NCI-H748 treated with DMSO at 0.1 percent for 48 hours (cell line): ENCODE data around the gene XCL2.
"Not testable (repeated sequence)": the region's sequence is repeated elsewhere in the genome, so short reads cannot be mapped to it uniquely, and the experiment has no call there.

Source experiments
- DNase-seq: peaks from one replicate; lab custom pipeline; 2025; lab: John Stamatoyannopoulos, UW

Gene XCL2, protein sequence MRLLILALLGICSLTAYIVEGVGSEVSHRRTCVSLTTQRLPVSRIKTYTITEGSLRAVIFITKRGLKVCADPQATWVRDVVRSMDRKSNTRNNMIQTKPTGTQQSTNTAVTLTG

GRCh38 chr1:168543840-168544498 lies at the start of gene XCL2:
Gene XCL2, minus strand, starts transcription at chr1:168543997. Its CDS starts 33 bp downstream, at chr1:168543964.
- not testable (repeated sequence) for DNase-seq

DNA sequence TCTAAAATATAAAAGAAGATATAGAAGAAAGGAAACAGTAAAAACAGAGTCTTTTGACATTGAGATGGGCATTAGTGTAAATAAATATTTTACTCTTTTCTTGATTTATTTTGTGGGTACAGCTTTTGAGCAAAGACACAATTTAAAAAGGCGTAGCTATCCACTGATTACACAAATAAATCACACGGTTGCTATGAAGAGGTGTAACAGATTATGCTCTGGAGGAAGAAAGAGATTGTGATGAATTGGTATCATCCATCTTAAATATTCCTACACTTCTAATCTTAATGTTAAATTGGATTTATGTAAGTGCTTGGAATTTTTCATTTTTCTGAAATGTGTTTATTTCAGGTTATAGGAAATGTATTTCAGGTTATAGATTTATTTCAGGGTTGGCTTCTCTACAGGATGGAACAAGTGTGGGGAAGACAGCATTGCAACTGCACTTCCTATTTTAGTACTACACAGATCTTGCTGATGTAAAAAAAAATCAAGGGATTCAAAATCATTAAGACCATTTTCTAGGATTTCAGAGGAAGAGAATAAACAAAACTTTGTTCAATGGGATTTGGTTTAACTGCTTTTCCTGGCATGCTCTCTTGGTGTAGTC lies 47.9 kb upstream of the XCL2 start:
- no peak for DNase-seq

GRCh38 chr1:168591066-168591465 lies 47.3 kb upstream of the XCL2 start:
- DNase-seq: no peak

DNA sequence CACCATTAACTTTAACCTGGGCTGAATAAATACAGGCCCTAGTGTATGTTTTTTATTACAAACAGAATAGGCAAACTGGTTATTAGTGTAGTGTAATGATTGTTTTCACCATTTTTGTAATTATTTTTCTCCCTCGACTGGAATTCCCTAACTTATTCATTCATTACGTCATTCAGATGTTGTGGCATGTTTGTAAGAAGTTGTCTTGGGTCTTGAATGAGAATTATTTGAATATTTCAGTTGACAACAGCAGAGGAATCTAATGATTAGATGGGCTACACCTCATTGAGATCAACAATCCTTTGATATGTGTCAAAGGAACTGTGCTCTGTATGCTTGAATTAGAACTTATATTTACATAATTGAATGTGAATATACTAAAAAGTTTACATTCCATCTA lies 45.4 kb upstream of the XCL2 start:
- no peak for DNase-seq

GRCh38 chr1:168585937-168586336 lies 42.1 kb upstream of the XCL2 start:
- no peak for DNase-seq

GRCh38 chr1:168585191-168585590 lies 41.4 kb upstream of the XCL2 start:
- no peak for DNase-seq

GRCh38 chr1:168583571-168583970 lies 39.8 kb upstream of the XCL2 start:
- no peak for DNase-seq

DNA sequence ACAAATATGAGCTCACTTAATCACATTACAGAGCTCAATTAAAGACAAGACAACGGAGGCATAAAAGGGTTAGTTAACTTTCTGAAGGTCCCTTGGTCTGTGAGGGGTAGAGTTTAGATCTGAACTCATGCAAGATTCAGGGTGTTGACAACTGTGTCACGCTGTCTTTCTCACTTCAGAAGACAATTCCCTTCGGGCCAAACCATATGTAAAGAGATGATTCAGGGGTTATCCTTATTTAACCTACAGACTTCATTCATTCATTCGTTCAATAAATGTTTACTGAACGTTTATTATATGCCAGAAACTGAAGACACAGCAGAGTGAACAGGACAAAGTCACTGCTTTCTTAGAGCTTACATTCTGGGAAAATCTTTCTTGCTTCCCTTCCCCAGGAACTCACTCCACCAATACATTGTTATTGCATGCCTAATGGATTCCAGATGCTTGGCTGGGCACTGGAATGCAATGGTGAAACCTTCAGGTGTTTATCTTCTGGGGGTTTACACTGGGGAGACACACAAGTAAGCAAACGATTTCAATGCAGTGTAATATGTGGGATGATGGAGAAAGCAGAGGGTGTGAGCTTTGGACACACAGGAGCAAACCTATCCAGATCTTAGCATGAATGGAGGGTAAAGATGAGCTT lies 39.0 kb upstream of the XCL2 start:
- no peak for DNase-seq

- no peak for DNase-seq
Observed at GRCh38 chr1:168581817-168582572, 38.2 kb upstream of the XCL2 start.

- not testable (repeated sequence) for DNase-seq
Observed at GRCh38 chr1:168580991-168581390, 37.2 kb upstream of the XCL2 start.

DNA sequence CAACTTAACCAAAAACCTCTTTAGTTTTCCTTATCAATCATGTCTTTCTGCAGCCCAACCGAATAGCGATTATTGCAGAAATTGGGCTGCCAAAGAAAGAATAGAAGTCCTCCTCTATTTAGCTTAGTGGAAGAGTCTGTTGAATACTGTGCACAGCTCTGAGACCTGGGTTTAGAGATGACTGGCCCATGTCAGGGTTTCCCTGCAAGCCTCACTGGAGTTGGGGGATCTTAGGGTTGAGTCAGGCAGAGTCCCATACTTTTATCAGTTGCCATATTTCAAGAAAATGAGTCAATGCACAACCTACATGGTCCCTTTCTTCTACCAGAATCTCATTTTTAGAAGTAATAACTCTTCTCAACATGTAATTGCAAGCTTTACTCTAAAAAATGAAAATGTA lies 36.5 kb upstream of the XCL2 start:
- not testable (repeated sequence) for DNase-seq

DNA sequence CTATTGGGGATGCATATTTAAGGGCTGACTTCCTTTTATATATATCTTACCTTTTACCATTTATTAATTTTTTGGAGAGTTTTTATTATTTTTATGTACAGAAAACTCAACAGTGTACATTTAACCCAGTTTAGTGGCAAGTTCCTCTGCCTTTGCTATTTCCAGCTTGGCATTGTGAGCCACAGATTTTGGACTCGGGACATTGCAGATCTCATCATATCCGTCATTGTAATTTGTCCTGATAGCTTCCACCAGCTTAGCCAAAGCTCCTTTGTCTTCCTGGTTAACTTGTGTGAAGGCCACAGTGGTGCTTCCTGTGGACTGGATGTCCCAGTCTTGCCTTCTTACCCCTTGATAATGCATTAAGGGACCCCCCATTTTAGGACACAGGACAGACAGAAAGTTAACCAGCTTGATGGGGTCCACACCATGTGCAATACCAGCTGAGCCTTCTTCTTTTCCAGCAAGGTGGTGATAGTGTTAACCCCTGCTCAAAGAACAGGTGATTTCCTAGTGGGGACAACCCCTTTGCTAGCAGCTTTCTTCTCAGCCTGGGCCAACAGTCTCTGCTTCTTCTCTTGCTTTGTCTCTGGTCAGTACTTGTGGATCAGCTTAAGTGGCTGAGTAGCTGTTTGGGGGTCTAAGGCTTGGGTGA lies 34.9 kb upstream of the XCL2 start:
- DNase-seq: not testable (repeated sequence)

DNA sequence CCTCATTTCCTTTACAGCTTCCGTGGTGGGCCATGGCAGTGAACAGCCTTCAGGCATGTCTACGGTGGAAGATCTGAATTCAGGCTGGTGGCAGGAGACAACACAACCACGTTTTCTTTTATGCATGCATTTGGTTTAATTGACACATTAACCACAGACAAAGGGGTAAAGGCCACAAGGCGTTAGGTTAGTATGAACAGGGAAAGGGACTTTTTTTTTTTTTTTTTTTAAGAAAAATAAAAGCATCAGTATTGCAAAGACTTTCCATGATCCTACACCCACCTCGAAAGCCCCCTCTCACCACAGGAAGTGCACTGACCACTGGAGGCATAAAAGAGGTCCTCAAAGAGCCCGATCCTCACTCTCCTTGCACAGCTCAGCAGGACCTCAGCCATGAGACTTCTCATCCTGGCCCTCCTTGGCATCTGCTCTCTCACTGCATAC lies 32.5 kb upstream of the XCL2 start, which contains the start of gene XCL1:
Gene XCL1, plus strand, starts transcription at position 361 of the 444 bp plus-strand sequence. Its CDS starts 33 bp downstream, at position 394.
- DNase-seq: not testable (repeated sequence)

DNA sequence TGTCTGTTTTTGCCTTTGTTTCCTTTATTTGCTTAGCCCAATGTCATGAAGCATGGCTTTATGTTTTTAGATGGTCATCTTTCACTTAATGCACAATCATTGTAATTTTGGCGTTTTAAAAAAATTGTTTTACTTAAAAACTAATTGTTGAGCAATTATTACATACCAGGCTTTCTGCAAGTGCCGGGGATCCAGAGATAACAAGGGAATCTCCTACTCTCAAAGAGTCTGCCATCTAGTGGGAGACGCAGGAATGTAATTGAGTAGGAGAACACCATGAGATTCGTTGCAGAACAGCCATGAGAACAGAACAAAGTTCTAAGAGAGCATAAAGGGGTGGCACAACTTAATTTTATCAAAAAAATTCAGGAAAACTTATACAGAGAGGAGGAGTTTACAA lies 30.4 kb upstream of the XCL2 start:
- not testable (repeated sequence) for DNase-seq

GRCh38 chr1:168572633-168573032 lies 28.8 kb upstream of the XCL2 start:
- DNase-seq: no peak

DNA sequence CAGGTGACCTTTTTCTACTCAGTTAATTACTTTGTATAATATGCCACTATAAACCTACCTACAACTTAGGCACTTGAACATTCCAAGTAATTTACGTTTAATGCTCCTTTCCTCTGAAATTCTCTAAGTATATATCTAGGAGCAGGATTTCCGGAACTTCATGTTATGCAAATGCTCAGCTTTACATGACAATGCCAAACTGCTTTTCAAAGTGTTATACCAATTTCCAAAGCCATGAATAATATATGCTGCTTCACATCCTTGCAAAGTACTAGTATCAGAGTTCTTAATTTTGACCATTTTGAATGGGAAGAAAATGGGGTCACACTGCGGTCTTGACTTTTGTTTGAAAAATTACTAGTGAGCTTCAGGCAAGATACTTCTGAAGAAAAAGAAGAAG lies 26.9 kb upstream of the XCL2 start:
- DNase-seq: no peak

- no peak for DNase-seq
Observed at GRCh38 chr1:168568346-168568745, 24.5 kb upstream of the XCL2 start.

DNA sequence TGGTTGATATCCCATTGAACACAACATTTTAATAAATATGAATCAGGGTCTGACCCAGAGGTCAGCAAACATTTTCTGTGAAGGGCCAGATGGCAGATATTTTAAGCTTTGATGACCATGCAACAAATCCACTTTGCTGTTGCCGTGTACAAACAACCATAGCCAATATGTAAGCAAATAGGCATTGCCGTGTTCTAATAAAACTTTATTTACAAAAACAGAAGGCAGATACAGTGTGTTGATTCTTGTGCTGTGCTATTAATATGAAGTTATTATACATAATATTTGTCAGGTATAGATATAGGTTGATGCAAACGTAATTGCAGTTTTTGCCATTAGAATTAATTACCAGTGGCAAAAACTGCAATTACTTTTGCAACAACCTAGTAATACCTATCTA lies 23.8 kb upstream of the XCL2 start:
- no peak for DNase-seq

DNA sequence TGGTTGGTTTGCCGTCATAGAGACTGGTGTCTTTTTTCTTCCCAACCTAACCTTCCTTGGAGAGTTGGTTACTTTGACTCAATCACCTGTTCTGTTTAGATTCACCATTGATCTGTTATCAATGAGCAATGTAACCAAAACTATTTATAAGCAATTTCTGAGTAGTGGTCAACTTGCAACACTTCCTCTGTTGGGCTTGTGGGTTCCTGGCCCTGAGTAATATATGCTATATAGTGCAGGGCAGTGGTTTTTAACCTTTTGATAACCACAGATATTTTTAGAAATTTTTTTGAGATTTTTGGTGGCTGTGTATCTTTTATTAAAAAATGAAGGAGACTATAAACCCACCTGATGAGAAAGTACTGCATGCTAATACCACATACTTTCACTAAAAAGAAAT lies 23.2 kb upstream of the XCL2 start:
- DNase-seq: no peak

DNA sequence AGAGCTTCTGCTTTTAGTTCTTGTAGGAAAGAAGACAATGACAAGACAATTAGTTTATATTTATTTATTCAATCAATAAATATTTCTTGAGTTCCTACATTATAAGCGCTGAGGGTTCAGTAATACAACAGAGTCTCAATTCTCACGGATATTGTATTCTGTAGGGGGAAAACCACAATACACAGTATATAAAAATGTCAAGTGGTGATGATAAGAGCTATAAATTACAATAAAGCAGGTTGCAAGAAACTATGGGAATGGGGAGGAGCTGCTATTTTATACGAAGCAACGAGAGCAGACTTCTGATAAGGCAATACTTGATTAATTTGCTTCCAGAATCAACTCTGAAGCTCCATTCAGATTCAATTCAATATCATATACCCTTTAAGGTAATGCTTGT lies 22.0 kb upstream of the XCL2 start:
- DNase-seq: no peak

GRCh38 chr1:168561989-168562388 lies 18.2 kb upstream of the XCL2 start:
- DNase-seq: no peak

- no peak for DNase-seq
Observed at GRCh38 chr1:168560370-168560769, 16.6 kb upstream of the XCL2 start.
